GM18499 (cell line): ENCODE measurements around the gene PARP12.

ENCODE experiments used
- ATAC-seq: cut with Tn5 transposase; IDR thresholded peaks from one replicate; pipeline ENCODE4 v1.9.1; 2021; ENCODE audit warnings: moderate number of reproducible peaks; ENCODE audit not compliant: insufficient read depth, unreplicated experiment

PARP12 gene

GRCh38 chr7:140036224-140036962 is 26.4 kb downstream of the PARP12 start:
- no peak for ATAC-seq

GRCh38 chr7:140035400-140036223 is 27.1 kb downstream of the PARP12 start:
- no peak for ATAC-seq

GRCh38 chr7:140034421-140034820 is 28.3 kb downstream of the PARP12 start:
- no peak for ATAC-seq

GRCh38 chr7:140033779-140034363 is 28.9 kb downstream of the PARP12 start:
- ATAC-seq = no peak

GRCh38 chr7:140033036-140033435 is 29.7 kb downstream of the PARP12 start:
- ATAC-seq = no peak

GRCh38 chr7:140031364-140031763 is 31.4 kb downstream of the PARP12 start:
- no peak for ATAC-seq

GRCh38 chr7:140029072-140029471 is 33.7 kb downstream of the PARP12 start:
- ATAC-seq = no peak

- no peak for ATAC-seq
Observed at GRCh38 chr7:140028311-140028710, 34.4 kb downstream of the PARP12 start.

GRCh38 chr7:140027858-140028257 is 34.9 kb downstream of the PARP12 start:
- ATAC-seq = no peak

GRCh38 chr7:140026935-140027334 is 35.8 kb downstream of the PARP12 start:
- ATAC-seq = no peak

GRCh38 chr7:140025814-140026433 is 36.8 kb downstream of the PARP12 start:
- no peak for ATAC-seq

GRCh38 chr7:140025241-140025640 is 37.5 kb downstream of the PARP12 start:
- ATAC-seq = no peak

- ATAC-seq = no peak
Observed at GRCh38 chr7:140024585-140024984, 38.2 kb downstream of the PARP12 start.

- ATAC-seq = no peak
Observed at GRCh38 chr7:140023728-140024127, 39.0 kb downstream of the PARP12 start.

- ATAC-seq = no peak
Observed at GRCh38 chr7:140022582-140023211, 40.1 kb downstream of the PARP12 start.

- ATAC-seq = no peak
Observed at GRCh38 chr7:140021603-140022002, 41.1 kb downstream of the PARP12 start.

GRCh38 chr7:140019606-140020005 is 43.1 kb downstream of the PARP12 start:
- ATAC-seq = no peak

GRCh38 chr7:140019172-140019571 is 43.6 kb downstream of the PARP12 start:
- ATAC-seq = no peak

- ATAC-seq = no peak
Observed at GRCh38 chr7:140018125-140019043, 44.4 kb downstream of the PARP12 start.
